WERI-Rb-1 (cell line): ENCODE measurements around the gene MZT1.

Experiments
- DNase-seq: peaks from one replicate; pipeline ENCODE4 v3.0.0-alpha.2; 2020
- H3K27ac ChIP-seq: fragments of 250-450 bp; sonication (Bioruptor Pico); 2 replicates; pipeline ENCODE4 v1.5.1; 2020; ENCODE audit warnings: mild to moderate bottlenecking, moderate library complexity
- H3K27me3 ChIP-seq: fragments of 250-450 bp; sonication (Bioruptor Pico); 2 replicates; pipeline ENCODE4 v1.5.1; 2021; ENCODE audit warnings: mild to moderate bottlenecking, low read depth, moderate library complexity; ENCODE audit not compliant: insufficient read depth, severe bottlenecking
- H3K36me3 ChIP-seq: fragments of 250-450 bp; sonication (Bioruptor Pico); 2 replicates; pipeline ENCODE4 v1.5.1; 2020; ENCODE audit warnings: mild to moderate bottlenecking, moderate library complexity
- H3K4me3 ChIP-seq: 2 replicates; pipeline ENCODE4 v1.5.1; 2011; ENCODE audit warnings: low read depth, mild to moderate bottlenecking, control low read depth, low read length
- H3K9me3 ChIP-seq: fragments of 250-450 bp; sonication (Bioruptor Pico); 2 replicates; pipeline ENCODE4 v1.5.1; 2021; ENCODE audit warnings: mild to moderate bottlenecking, moderate library complexity; ENCODE audit not compliant: severe bottlenecking
- TF ChIP-seq, protein P1 (sequence below): IDR thresholded peaks from 2 replicates; pipeline ENCODE4 v1.5.1; 2011; ENCODE audit warnings: low read depth, mild to moderate bottlenecking, control low read depth, inconsistent platforms, low read length

Gene MZT1

DNA sequence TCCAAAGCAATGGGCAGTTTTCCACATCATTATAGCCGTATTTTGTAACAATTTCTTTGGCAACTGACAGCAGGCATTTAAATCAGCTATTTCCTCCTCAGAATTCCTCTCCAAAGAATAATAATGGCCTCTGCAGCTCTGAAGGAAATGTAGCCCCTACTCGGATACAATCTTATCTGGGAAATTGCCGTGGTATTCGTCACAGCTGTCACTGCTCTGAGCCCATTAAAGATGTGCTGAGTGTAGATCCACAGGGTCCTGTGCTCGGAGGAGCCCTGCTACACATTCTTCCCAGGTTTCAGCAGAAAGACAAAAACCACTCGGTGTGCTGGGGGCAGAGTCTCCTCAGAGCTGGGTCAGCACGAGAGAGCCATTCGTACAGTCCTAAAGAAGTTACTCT lies 33.1 kb downstream of the MZT1 start:
- no peak for DNase-seq
- Histone ChIP-seq H3K9me3 (no peaks in the 10 kb centered on the region), H3K27me3 (no peaks in the 10 kb centered on the region), H3K27ac (no peak overlapping the region), H3K36me3 (no peaks in the 10 kb centered on the region), H3K4me3 (no peak overlapping the region)
- TF ChIP-seq, protein P1, sequence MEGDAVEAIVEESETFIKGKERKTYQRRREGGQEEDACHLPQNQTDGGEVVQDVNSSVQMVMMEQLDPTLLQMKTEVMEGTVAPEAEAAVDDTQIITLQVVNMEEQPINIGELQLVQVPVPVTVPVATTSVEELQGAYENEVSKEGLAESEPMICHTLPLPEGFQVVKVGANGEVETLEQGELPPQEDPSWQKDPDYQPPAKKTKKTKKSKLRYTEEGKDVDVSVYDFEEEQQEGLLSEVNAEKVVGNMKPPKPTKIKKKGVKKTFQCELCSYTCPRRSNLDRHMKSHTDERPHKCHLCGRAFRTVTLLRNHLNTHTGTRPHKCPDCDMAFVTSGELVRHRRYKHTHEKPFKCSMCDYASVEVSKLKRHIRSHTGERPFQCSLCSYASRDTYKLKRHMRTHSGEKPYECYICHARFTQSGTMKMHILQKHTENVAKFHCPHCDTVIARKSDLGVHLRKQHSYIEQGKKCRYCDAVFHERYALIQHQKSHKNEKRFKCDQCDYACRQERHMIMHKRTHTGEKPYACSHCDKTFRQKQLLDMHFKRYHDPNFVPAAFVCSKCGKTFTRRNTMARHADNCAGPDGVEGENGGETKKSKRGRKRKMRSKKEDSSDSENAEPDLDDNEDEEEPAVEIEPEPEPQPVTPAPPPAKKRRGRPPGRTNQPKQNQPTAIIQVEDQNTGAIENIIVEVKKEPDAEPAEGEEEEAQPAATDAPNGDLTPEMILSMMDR, result no peak

DNA sequence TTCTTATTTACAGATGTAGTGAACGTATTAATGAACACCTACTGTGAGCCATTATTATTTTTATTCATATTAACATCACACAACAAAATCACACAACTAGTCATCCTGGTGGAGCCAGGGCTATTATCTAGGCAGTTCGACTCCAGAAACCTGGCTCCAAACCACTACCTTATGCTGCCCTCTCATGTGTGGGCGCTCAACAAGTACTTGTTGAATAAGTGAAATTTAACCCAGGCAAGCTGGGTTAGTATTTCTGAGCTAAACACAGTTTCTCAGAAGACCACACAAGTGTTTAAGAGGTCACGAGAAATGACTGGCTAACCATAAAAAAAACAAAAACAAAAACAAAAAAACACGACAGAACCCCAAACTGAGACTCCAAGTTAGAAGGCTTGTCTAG lies 33.6 kb downstream of the MZT1 start:
- Histone ChIP-seq H3K4me3 (no peak overlapping the region), H3K27me3 (no peaks in the 10 kb centered on the region), H3K9me3 (no peaks in the 10 kb centered on the region), H3K27ac (no peak overlapping the region), H3K36me3 (no peaks in the 10 kb centered on the region)
- no peak for DNase-seq
- TF ChIP-seq, protein P1, result no peak

DNA sequence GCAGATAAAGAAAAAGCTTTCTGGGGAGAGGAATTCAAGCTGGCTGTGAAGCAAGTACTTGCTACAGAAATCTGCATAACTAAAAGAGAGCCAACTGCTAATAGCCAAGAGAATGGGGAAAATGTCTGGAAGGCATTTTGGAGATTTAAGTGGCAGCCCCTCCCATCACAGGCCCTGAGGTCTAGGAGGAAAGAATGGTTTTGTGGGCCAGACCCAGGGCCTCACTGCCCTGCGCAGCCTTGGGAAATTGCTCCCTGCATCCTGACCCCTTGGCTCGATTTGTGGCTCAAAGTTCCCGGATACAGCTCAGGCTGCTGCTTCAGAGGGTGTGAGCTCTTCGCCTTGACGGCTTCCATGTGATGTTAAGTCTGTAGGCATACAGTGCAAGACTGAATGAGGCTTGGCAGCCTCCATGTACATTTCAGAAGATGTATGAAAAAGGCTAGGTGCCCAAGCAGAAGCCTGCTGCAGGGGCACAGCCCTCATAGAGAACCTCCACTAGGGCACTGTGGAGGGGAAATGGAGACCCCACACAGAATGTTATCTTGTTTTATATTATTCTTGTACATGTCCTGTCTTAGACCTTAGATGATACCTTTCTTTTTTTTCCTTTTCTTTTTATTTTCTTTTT lies 34.4 kb downstream of the MZT1 start:
- Histone ChIP-seq H3K4me3 (no peak overlapping the region), H3K36me3 (no peaks in the 10 kb centered on the region), H3K9me3 (no peaks in the 10 kb centered on the region), H3K27ac (no peak overlapping the region), H3K27me3 (no peaks in the 10 kb centered on the region)
- TF ChIP-seq, protein P1, result no peak
- DNase-seq, result no peak

DNA sequence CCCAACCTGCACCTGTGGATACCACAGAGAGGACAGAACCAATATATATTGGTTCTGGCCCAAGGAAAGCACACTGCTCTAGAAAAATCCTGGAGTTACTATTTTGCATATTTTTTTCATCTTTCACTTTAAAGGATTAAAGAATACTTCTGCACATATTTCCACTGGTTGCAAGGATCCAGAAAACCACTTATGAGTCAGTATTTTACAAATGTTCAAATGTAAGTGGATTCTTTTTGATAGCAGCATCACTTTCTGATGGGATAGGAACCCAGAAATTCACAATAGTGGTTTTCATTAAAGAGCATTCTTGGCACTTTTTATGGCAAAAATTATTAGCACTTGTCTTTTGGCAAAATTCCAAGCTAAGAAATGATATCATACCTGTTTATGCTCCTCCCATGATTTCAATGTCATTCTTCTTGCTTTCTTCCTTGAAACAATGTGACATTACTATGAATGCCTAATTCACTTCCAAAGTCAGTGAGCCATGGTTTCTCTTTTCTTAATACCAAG lies 38.2 kb downstream of the MZT1 start:
- TF ChIP-seq, protein P1, result no peak

DNA sequence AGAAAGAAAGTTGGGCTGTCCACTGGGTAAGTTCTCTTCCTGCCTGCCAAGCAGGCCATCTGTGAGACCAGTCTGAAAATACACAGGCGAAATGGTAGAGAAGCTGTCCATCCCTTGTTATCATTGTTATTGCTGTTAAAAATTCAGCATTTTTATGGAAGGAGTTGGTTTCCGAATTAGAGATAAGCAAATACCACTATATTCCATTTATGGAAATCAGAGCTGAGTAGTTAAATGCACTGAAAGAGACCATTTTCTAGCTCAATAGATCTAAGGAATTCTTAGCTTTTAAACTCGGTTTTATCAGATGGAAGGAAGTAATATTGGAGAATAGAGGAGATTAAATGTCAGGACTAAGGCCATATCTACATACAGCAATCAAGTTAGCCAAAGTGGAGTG lies 40.7 kb downstream of the MZT1 start:
- TF ChIP-seq, protein P1, result no peak
- Histone ChIP-seq H3K36me3 (no peaks in the 10 kb centered on the region), H3K9me3 (no peaks in the 10 kb centered on the region), H3K4me3 (no peak overlapping the region), H3K27me3 (no peaks in the 10 kb centered on the region), H3K27ac (no peak overlapping the region)
- DNase-seq, result no peak

More for the DNA sequence above, 38.2 kb downstream of the MZT1 start:
- Histone ChIP-seq H3K27ac (no peak overlapping the region), H3K9me3 (no peaks in the 10 kb centered on the region), H3K4me3 (no peak overlapping the region), H3K36me3 (no peaks in the 10 kb centered on the region), H3K27me3 (no peaks in the 10 kb centered on the region)
- DNase-seq, result no peak

DNA sequence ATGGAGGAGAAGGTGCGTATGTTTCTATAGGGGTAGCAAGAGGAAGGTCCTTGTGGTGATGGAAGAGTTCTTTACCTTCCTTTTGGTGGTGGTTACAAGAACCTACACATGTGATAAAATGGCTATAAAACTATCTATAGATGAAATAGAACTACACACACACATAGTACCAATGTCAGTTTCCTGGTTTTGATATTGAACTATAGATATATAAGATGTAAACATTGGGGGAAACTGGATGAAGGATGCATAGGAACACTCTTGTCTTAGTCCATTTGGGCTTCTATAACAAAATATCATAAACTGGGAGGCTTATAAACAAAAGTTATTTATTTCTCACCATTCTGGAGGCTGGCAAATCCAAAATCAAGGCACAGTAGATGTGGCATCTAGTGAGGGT lies 47.1 kb downstream of the MZT1 start:
- Histone ChIP-seq H3K4me3 (no peak overlapping the region), H3K36me3 (no peaks in the 10 kb centered on the region), H3K9me3 (no peaks in the 10 kb centered on the region), H3K27ac (no peak overlapping the region), H3K27me3 (no peaks in the 10 kb centered on the region)
- no peak for DNase-seq
- TF ChIP-seq, protein P1, result no peak
